T follicular helper cell (primary cell): Measurements from ENCODE around the gene AGPAT3.

ENCODE experiments used
- DNase-seq: peaks from one replicate; pipeline ENCODE4 v3.0.0-alpha.2; 2020; ENCODE audit warnings: low read depth

AGPAT3 gene

DNA sequence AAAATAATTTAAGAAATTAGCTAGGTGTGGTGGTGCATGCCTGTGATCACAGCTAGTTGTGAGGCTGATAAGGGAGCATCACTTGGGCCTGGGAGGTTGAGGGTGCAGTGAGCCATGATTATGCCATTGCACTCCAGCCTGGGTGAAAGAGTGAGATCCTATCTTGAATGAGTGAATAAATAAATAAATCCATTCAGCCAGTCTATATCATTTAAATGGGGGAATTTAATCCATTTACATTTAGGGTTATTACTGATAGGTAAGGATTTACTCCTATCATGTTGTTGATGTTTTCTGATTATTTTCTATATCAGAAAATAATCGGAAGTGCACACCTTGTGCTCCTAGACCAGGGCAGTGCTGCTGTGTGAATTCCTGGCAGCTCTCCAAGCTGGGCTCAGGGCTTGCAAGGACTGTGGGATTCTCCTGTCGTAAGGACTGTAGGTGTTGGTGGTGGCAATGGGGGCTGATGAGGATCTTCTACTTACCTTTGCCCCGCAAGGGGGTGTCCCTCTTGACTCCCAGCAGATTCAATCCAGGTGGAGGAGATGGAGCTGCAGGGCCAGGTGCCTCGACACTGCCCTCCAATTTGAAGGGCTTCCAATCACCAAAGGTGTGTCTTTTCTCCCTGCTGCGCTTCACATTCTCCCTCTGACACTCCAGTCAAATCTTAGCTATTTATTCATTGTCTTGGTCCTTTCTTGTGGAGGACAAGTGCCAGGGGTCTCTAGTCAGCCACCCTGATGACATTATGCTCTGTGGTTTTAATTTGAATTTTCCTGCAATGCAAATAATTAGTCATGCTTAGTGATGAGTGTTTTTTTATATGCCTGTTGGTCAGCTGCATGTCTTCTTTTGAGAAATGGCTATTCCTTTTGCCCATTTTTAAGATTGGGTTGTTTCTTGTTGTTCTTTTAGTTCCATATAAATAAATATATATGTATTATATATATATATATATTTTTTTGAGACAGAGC lies 133.0 kb downstream of the AGPAT3 start:
- DNase-seq = no peak

DNA sequence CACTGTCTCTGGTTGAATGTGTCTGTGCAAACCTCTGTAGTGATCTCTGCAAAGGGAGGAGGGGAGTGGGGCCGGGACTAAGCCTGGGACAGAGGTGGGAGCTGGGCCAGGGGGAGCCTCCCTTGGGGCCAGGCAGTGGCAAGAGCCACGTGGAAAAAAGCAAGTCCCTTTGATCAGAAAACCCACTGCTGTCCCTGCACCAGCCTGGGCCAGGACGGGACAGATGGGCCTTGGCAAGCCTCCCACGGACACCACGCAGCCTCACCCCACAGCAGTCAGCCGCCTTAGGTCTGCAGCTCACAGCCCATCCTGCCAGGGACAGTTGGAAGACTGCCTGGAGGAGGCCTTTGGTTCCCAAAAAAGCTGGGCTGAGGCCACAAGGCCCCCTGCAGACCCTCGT lies 135.3 kb downstream of the AGPAT3 start:
- no peak for DNase-seq

DNA sequence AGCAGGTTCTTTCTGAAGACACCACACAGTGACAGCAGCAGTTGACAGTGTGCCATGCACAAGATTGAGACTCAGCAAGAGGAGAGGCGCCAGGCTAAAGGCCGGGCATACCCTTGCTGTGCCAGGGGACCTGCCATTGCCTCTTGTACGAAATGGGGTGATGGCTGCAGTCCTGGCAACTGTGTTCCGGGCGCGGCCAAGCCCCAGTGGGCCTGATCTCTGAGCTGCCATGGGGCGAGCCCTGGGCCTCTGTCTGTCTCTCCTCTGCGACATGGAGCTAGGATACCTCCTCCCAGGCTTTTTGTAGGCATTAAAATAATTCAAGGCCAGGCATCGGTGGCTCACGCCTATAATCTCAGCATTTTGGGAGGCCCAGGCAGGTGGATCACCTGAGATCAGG lies 137.5 kb downstream of the AGPAT3 start:
- no peak for DNase-seq

DNA sequence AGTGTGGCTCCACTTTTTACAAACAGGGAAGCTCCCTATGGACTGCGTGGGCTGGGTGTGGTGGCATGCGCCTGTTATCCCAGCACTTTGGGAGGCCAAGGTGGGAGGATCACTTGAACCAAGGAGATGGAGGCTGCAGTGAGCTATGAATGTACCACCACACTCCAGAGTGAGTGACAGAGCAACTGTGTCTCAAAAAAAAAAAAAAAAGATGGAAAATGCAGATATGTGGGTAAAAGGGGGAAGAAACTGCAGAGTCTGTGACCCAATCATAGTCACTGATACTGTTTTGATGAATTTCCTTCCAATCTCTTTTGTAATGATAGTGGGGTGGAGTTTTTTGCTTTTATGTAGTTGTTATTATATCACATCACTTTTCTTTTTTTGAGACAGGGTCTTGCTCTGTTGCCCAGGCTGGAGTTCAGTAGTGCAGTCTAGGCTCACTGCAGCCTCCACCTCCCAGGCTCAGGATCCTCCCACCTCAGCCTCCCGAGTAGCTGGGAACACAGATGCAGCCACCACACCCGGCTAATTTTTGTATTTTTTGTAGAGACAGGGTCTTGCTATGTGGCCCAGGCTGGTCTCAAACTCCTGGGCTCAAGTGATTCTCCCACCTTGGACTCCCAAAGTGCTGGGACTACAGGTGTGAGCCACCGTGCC lies 138.4 kb downstream of the AGPAT3 start:
- no peak for DNase-seq

DNA sequence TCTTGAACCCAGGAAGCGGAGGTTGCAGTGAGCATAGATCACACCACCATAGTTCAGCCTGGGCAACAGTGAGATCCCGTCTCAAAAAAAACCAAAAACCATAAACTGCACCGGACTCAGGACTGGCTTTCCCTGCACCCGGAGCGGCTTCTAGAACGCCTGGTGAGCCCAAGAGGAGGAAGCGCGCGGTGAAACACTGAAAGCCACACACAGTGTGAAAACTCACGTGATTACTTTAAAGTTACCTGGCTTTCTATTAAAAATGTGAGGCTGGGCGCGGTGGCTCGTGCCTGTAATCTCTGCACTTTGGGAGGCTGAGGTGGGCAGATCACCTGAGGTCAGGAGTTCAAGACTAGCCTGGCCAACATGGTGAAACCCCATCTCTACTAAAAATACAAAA lies 140.0 kb downstream of the AGPAT3 start:
- DNase-seq = no peak

DNA sequence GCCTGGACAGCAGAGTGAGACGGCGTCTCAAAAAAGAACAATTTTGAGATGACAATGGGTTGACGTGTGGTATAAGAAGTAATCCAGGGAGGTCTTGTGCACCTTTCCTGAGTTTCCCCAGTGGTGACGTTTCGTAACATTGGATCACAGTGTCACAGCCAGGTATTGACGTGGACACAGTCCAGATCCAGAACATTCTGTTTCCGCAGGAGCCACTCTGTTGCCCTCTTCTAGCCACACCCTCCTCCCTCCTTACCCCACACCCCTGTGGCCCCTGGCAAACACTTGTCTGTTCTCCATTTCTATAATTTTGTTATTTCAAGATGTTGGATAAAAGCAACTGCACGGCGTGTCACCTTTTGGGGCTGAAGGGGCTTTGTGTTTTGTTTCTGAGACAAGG lies 140.6 kb downstream of the AGPAT3 start:
- DNase-seq = no peak

DNA sequence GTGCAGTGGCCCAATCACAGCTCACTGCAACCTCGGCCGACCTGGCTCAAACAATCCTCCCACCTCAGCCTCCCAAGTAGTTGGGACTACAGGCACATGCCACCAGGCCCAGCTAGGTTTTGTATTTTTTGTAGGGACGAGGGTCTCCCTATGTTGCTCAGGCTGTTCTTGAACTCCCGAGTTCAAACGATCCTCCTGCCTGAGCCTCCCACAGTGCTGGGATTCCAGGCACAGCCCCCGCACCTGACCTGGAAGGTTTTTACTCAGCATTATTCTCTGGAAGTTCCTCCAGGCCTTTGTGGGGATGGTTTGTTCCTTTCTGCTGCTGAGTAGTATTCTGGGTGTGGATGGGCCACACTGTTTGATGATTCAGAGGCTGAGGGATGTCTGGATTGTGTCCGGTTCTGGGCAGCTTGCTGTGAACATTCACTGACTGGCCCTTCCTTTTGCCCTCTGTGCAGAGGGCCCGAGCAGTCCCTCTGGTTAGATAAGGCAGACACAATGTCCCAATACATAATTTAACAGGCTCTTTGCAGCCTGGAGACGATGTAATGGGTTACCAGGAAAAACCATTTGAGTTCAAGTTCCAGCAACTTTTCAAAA lies 141.1 kb downstream of the AGPAT3 start:
- DNase-seq = no peak

DNA sequence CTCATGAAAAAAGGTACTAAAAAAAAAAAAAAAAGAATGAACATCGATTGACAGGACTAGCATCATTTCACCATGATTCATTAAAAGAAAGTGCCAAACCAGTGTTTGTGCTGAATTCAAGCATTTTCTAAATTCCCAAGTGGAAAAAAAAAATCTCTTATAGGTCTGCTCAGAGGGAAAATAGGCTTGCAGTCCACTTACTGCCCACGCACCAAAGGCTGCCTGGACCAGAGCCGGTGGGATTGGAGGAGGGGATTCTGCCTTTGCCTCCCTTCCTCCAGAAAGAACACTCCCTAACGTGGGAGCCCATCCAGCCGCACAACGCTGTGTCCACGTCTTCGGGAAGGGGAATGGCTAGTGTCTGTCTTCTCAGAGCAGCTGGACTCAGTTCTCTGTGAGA lies 141.6 kb downstream of the AGPAT3 start:
- DNase-seq = no peak

DNA sequence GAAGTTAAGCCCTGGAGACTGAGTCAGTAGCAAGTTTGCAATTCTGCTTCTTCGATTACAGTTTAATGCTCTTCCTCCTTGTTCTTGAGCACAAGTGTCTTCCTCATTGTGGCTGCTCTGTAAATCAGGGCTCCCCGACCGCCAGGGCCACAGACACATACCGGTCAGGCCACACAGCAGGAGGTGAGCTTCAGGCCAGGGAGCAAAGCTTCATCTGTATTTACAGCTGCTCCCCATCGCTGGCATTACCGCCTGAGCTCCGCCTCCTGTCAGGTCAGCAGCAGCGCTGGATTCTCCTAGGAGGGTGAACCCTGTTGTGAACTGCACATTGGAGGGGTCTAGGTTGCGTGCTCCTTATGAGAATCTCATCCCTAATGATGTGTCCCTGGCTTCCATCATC lies 145.4 kb downstream of the AGPAT3 start:
- DNase-seq = no peak

DNA sequence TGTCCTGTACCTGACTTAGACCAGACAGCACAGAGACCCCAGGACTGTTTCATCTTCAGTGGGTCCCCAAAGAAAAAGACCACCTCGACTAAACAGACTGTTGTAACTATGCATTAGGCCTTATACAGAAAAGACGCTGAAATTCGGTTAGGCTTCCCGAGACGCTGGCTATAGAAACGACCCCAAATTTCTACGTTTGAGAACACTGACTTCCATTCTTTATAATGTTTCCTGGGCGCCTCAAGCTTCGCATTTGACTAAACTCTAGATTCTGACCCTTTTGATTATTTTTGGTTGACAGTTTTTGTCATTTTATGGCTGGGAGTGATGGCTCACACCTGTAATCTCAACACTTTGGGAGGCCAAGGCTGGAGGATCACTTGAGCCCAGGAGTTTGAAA lies 146.1 kb downstream of the AGPAT3 start:
- no peak for DNase-seq

DNA sequence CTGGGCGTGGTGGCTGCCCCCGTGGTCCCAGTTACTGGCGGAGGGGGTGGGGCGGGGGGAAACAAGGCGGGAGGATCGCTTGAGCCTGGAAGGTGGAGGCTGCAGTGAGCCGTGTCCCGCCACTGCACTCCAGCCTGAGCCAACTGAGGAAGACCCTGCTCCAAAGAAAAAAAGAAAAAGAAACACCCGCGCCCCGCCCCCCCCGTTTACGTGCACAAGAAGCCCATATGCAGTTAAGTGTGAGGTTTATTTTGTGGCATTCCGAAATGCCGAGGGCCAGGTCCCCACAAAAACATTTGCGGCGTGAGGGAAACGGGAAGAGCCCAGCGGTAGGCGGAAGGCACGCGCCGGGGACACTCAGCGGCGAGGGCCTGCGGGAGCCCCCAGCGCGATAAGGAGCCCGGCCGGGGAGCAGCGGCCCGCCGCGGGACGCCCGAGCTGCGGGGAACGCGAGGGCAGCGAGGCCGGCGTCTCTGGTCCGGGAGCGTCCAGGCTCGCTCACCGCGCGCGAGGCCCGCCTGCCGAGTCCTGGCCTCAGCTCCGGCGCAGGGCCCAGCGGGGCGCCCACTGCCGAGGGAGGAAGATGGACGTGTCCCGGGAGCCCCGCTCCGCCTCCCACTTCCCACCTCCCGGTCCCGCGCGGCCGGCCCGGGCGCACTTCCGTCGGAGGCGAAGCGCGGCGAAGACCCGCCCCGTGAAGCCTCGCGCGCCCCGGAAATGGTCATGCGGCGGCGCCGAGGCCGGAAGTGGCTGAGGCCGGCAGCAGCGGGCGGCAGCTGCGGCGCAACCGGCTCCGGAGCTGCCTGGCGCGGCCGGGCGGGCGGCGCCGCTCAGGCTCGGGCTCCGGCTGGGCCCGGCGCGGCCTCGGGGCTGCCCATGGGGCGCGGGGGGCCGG lies 146.8 kb downstream of the AGPAT3 start, which contains the start of gene TRAPPC10:
Gene TRAPPC10, plus strand, starts transcription at position 731 of the 895 bp plus-strand sequence. CDS start 185 bp downstream, outside the sequence.
- peak; percentile 56 for DNase-seq

DNA sequence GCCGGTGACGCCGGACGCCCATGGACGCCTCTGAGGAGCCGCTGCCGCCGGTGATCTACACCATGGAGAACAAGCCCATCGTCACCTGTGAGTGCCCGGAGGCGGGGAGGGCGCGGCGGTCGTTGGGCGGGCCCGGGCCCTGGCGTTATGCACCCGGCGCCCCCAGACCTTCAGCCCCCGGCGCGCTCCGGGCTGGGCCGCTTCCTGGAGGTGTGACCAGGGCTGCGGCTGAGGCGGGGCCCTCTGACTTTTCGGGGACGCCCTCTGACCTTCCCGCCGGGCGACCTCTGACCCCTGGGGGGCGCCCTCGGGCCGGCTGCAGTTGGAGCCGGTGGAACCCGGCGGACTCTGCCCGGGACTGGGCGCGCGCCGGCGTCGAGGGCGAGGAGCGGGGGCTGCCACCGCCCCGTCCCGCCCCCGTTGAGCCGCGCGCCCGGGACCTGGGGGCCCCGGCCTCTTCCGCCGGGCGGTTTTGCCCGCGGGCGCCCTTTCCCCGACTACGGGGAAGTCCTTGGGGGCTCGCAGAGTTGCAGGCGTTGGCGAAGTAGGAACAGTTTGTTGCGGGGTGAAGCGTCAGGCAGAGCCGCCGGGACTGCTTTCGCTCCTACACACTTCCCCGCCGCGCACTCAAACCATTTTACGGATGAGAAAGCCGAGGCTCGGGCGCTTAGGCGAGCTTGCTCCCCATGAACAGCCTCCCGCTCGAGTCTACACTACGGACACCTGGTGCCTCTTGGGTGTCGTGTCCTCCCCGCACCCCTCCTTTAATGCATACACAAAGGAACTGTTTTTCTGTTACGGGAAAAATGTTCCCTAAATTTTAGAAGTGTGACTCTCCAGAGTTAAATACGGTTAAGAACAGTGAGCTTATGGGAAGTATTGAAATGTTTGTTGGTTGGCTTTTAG lies 147.7 kb downstream of the AGPAT3 start:
- peak; percentile 59 for DNase-seq

DNA sequence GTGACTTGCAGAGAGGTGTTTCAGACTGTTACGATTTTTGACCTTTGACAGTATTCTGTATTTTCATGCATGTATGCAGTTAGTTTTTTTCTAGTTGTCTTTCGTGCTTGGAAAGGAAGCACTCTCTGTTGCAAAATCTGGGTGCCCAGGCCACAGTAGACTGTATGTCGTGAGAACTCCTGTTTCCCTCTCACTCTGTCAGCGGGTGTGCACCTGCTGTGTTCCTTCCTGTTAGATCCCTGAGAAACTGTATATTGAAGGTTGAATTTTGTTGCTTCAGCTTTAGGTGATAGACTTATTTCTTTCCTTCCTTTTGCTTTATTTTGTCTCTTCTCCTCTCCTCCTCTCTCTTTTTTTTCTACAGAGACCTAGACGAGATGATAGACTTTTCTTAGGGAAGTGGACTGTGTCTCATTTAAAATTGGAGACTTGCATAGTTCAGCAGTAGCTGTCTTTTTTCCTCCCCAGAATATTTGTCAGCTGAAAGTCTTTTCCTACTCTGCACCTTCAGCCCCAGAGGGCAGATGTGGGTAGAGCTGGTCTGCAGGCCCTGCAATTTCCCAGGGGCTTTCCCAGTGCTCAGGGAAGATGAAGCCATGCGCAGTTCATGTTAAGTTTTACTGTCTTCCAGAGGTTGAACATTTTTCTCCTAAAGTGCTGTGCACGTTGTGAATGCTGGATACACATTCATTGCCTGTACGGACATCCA lies 148.5 kb downstream of the AGPAT3 start:
- DNase-seq = peak; percentile 24

DNA sequence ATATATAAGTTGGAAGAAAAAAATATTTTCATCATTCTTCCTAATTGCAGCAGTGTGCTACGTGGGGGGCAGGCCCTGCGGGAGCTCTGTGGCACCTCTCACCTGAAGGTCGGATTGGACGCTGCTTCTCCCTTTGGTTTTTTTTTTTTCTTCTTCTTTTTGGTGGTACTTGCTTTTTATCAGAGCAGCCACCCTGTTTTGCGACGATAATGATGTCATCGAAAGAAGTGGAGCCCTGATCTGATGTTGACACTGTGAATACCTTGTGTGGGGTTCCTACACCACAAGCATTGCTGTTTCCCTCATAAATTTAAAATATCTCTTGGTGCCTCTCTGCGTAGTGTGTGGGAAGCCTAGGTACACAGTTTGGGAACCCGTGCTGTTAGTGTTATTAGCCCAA lies 152.6 kb downstream of the AGPAT3 start:
- no peak for DNase-seq

DNA sequence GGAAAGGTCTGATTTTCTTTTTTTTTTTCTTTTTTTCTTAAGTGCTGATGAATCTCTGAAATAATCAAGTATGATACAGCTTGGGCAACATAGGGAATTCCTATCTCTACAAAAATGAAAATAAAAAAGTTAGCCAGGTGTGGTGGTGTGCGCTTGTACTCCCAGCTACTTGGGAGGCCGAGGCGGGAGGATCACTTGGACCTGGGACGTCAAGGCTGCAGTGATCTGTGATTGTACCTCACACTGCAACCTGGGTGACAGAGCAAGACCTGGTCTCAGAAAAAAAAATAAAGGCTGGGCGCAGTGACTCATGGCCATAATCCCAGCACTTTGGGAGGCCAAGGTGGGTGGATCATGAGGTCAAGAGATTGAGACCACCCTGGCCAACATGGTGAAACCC lies 153.1 kb downstream of the AGPAT3 start:
- no peak for DNase-seq

DNA sequence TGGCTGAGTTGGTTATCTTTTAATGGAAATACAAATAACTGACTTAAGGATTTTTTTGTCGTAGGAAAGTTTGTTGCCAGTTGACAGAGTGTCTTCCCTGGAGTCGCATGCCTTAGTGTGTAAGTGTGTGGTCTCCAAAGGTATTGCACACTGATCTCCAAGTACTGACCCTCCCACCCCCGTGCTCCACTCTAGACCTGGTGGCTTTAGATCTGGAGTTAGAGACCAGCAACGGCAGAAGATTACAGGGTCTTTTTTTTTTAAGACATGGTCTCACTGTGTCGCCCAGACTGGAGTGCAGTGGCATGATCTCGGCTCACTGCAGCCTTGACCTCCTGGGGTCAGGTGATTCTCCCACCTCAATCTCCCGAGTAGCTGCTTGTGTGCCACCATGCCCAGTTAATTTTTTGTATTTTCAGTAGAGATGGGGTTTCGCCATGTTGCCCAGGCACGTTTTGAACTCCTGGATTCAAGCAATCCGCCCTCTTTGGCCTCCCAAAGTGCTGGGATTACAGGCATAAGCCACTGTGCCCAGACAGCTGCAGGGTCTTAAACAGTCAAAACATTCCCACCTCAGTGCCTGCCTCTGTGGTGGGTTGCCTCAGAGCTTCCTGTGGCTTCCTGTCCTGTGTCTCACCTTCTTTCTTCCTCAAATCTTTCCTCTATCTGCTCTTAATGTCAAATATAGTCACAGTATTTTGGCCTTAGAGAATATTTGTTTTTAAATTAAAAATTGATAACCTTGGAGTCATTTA lies 154.0 kb downstream of the AGPAT3 start:
- no peak for DNase-seq

DNA sequence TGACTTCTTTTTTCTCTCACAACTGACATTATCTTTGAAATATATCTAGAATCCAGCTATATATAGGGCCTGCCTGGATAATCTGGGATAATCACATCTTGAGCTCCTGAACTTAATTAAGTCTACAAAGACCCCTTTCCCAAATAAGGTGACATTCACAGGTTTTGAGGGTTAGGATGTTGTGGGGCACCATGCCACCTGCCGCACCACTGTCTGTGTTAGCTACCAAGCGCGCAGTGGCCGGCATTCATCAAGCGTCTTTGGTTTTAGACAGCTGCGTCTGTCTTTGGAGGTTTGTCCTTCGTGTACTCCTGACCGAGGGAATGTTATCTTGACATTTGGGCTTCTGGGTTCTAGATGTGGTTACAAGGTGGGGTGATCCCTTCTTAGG lies 154.5 kb downstream of the AGPAT3 start:
- no peak for DNase-seq

DNA sequence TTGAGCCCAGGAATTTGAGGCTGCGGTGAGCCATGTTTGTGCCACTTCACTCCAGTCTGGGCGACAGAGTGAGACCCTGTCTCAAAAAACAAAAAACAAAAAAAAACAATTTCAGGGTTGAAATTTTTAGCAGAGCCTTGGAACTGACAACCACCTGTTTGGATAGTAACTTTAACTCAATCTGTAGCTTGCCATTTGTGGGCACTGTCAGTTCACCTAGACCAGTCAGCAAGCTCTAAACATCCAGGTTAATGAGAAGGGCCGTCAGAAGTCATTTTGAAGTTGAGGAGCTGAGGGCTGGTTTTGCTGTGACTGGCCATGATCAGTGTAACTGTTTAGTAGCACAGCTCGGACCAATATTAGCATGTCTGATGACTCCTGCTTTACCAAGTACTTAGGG lies 155.5 kb downstream of the AGPAT3 start:
- no peak for DNase-seq

DNA sequence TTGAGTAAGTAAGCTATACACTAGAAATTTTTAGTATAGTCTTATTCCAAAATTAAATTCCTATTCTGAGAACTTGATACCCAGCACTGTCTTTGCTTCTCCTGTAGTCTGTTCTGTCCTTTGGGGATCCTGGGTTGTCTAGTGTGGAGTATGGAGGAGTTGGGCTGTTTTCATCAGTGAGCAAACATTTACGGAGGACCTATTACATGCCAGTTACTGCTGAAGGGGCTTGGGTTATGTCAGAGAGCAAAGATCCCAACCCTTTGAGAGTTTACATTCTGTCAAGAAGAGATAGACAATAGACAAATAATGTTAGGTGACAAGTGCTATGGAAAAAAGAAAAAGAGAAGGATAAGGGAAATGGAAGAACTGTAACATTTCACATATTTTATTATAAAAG lies 156.0 kb downstream of the AGPAT3 start:
- no peak for DNase-seq
